H1 (cell line): Measurements from ENCODE around the gene CLDND1. TPM values are rescaled to one million over a fixed set of nuclear protein-coding genes. Genes with fewer than 3 reads are reported as not detected.

Experiments used
- CTCF ChIA-PET: fragments of 300-600 bp; sonication (Branson Sonifier 250); formaldehyde crosslinking; loops from one replicate; lab custom pipeline; 2021; ENCODE audit not compliant: partially characterized antibody; lab: Charles Lee
- POLR2A ChIA-PET: fragments of 300-600 bp; sonication (Branson Sonifier 250); formaldehyde crosslinking; loops from one replicate; lab custom pipeline; 2021; ENCODE audit warnings: inconsistent platforms; ENCODE audit not compliant: partially characterized antibody; lab: Charles Lee
- DNase-seq, 2 experiments: peaks; one replicate each; pipeline versions ENCODE4 v3.0.0 to v3.0.0-alpha.2; 2010 to 2022; ENCODE audit warnings: low spot score in 2 of 2, low read depth in 1 of 2, mixed read lengths in 1 of 2
- FAIRE-seq: peaks from 2 replicates; lab custom pipeline; 2011; peaks lifted over from hg19 to GRCh38; lab: Jason Lieb, UNC
- H2AFZ ChIP-seq: 2 replicates; pipeline ENCODE4 v1.8.1; 2012; ENCODE audit warnings: low read length, inconsistent platforms
- H2AK5ac ChIP-seq: 2 replicates; pipeline ENCODE4 v1.6.1; 2013; ENCODE audit warnings: low read depth, low read length
- H2BK120ac ChIP-seq: replicated peaks from 2 replicates; pipeline ENCODE3; 2013; ENCODE audit warnings: low read depth, low read length, inconsistent platforms
- H2BK12ac ChIP-seq: 2 replicates; pipeline ENCODE4 v1.6.1; 2013; ENCODE audit warnings: low read depth, low read length
- H2BK15ac ChIP-seq: 2 replicates; pipeline ENCODE4 v1.6.1; 2013; ENCODE audit warnings: low read length
- H2BK20ac ChIP-seq: 2 replicates; pipeline ENCODE4 v1.6.1; 2013; ENCODE audit warnings: low read length
- H2BK5ac ChIP-seq: 2 replicates; pipeline ENCODE4 v1.6.1; 2013; ENCODE audit warnings: low read depth, low read length
- H3K14ac ChIP-seq: 2 replicates; pipeline ENCODE4 v1.6.1; 2013; ENCODE audit warnings: inconsistent platforms; ENCODE audit not compliant: insufficient read length
- H3K18ac ChIP-seq: 2 replicates; pipeline ENCODE4 v1.6.1; 2013; ENCODE audit warnings: low read length; ENCODE audit errors: extremely low read depth
- H3K23ac ChIP-seq: 2 replicates; pipeline ENCODE4 v1.6.1; 2013; ENCODE audit warnings: inconsistent platforms; ENCODE audit not compliant: insufficient read length
- H3K23me2 ChIP-seq: 2 replicates; pipeline ENCODE4 v1.6.1; 2013; ENCODE audit warnings: low read depth, low read length
- H3K27ac ChIP-seq: 2 replicates; pipeline ENCODE4 v1.6.1; 2011; ENCODE audit warnings: low read depth, low read length, inconsistent platforms
- H3K27me3 ChIP-seq, 4 experiments: replicated peaks in 1 of 4; 1 replicate in 1 of 4; 2 replicates in 3 of 4; pipeline versions ENCODE4 v1.6.1 to v1.8.1; 2011 to 2013; ENCODE audit warnings: low read length in 3 of 4, mild to moderate bottlenecking in 3 of 4, inconsistent platforms in 2 of 4, mixed read lengths in 2 of 4, moderate library complexity in 1 of 4; ENCODE audit not compliant: control insufficient read depth in 3 of 4, insufficient read depth in 3 of 4; ENCODE audit errors: extremely low read depth in 1 of 4
- H3K36me3 ChIP-seq, 4 experiments: 2 replicates each; pipeline versions ENCODE4 v1.6.1 to v1.8.1; 2011 to 2013; ENCODE audit warnings: mild to moderate bottlenecking in 4 of 4, low read length in 3 of 4, moderate library complexity in 2 of 4, control low read depth in 1 of 4, inconsistent platforms in 1 of 4; ENCODE audit not compliant: insufficient read depth in 4 of 4, control insufficient read depth in 2 of 4
- H3K4ac ChIP-seq: replicated peaks from 2 replicates; pipeline ENCODE3; 2013; ENCODE audit warnings: low read length, low read depth, mixed read lengths, inconsistent platforms; ENCODE audit not compliant: insufficient read length
- H3K4me1 ChIP-seq, 4 experiments: replicated peaks in 1 of 4; 1 replicate in 1 of 4; 2 replicates in 3 of 4; pipeline versions ENCODE4 v1.6.1 to v1.8.1; 2011 to 2013; ENCODE audit warnings: low read length in 3 of 4, inconsistent platforms in 2 of 4, mixed read lengths in 1 of 4; ENCODE audit not compliant: insufficient read depth in 4 of 4, control insufficient read depth in 3 of 4
- H3K4me2 ChIP-seq, 2 experiments: 2 replicates each; pipeline versions ENCODE4 v1.6.1 to v1.8.1; 2011 to 2013; ENCODE audit warnings: low read depth in 2 of 2, low read length in 2 of 2, control low read depth in 1 of 2, inconsistent platforms in 1 of 2, mild to moderate bottlenecking in 1 of 2; ENCODE audit not compliant: insufficient read depth in 1 of 2
- H3K4me3 ChIP-seq, 4 experiments: fragments of 200-600, 300-600 bp in 1 of 4; sonication (generic), shearing (Covaris generic), sonication (Bioruptor Twin) in 1 of 4; 2 replicates each; pipeline versions ENCODE4 v1.5.1 to v1.8.1; 2011 to 2016; ENCODE audit warnings: low read length in 4 of 4, low read depth in 3 of 4, control low read depth in 2 of 4, inconsistent platforms in 2 of 4, mild to moderate bottlenecking in 2 of 4, mixed read lengths in 1 of 4, moderate library complexity in 1 of 4; ENCODE audit not compliant: insufficient read depth in 2 of 4; ENCODE audit errors: extremely low read depth in 1 of 4
- H3K56ac ChIP-seq: replicated peaks from 2 replicates; pipeline ENCODE3; 2013; ENCODE audit warnings: low read depth, mild to moderate bottlenecking, mixed read lengths, low read length, inconsistent platforms; ENCODE audit not compliant: insufficient read length
- H3K79me1 ChIP-seq: 2 replicates; pipeline ENCODE4 v1.6.1; 2013; ENCODE audit warnings: low read depth, low read length, control low read depth
- H3K79me2 ChIP-seq, 2 experiments: 2 replicates each; pipeline versions ENCODE4 v1.6.1 to v1.8.1; 2012 to 2013; ENCODE audit warnings: low read length in 2 of 2, mild to moderate bottlenecking in 2 of 2, inconsistent platforms in 1 of 2; ENCODE audit not compliant: insufficient read depth in 2 of 2, control insufficient read depth in 1 of 2
- H3K9ac ChIP-seq, 4 experiments: replicated peaks in 1 of 4; 1 replicate in 1 of 4; 2 replicates in 3 of 4; pipeline versions ENCODE4 v1.6.1 to v1.8.1; 2011 to 2013; ENCODE audit warnings: low read depth in 3 of 4, low read length in 3 of 4, control low read depth in 2 of 4, mild to moderate bottlenecking in 2 of 4, moderate library complexity in 2 of 4, inconsistent platforms in 1 of 4; ENCODE audit errors: extremely low read depth in 1 of 4
- H3K9me3 ChIP-seq, 2 experiments: 2 replicates each; pipeline versions ENCODE4 v1.6.1 to v1.8.1; 2012 to 2013; ENCODE audit warnings: mild to moderate bottlenecking in 2 of 2, moderate library complexity in 2 of 2, control low read depth in 1 of 2, inconsistent platforms in 1 of 2, low read depth in 1 of 2, low read length in 1 of 2, mixed read lengths in 1 of 2; ENCODE audit not compliant: insufficient read depth in 2 of 2
- H4K20me1 ChIP-seq, 2 experiments: replicated peaks in 1 of 2; 2 replicates each; pipeline versions ENCODE3 to v1.8.1; 2011 to 2013; ENCODE audit warnings: inconsistent platforms in 2 of 2, low read length in 2 of 2, mild to moderate bottlenecking in 1 of 2; ENCODE audit not compliant: insufficient read depth in 2 of 2, control insufficient read depth in 1 of 2
- H4K5ac ChIP-seq: 2 replicates; pipeline ENCODE4 v1.6.1; 2013; ENCODE audit warnings: low read length, low read depth, mixed read lengths, inconsistent platforms; ENCODE audit not compliant: insufficient read length
- H4K8ac ChIP-seq: 2 replicates; pipeline ENCODE4 v1.8.0; 2013; ENCODE audit warnings: mild to moderate bottlenecking, moderate library complexity, low read length, inconsistent platforms; ENCODE audit not compliant: insufficient read depth; ENCODE audit errors: extremely low read depth
- H4K91ac ChIP-seq: replicated peaks from 2 replicates; pipeline ENCODE3; 2013; ENCODE audit warnings: low read length, mixed read lengths, inconsistent platforms; ENCODE audit not compliant: insufficient read length
- POU5F1 ChIP-seq: IDR thresholded peaks from 2 replicates; pipeline ENCODE4 v1.6.1; 2011; ENCODE audit warnings: low read depth, mild to moderate bottlenecking, low read length, moderate library complexity
- WGBS, 2 experiments: shearing (Covaris generic) in 1 of 2; methylation state at CpG; one replicate each; pipeline versions ENCODE4 v1.1.6 to v1.1.7; 2013 to 2015; ENCODE audit warnings: low lambda C conversion rate in 2 of 2, mixed read lengths in 2 of 2, inconsistent platforms in 1 of 2, low coverage in 1 of 2, missing lambda C conversion rate in 1 of 2; ENCODE audit not compliant: insufficient replicate concordance in 2 of 2, insufficient coverage in 1 of 2, insufficient read length in 1 of 2; ENCODE audit errors: extremely low coverage in 1 of 2, missing lambda C conversion rate in 1 of 2; 5-methylcytosine and 5-hydroxymethylcytosine counted together
- polyA plus RNA-seq, 7 experiments: library from polyadenylated mRNA; depleted of rRNA in 3 of 7; stranded (reverse) in 5 of 7; unstranded in 2 of 7; fragments of >200 nt in 5 of 7; fragments of 200-250 nt in 2 of 7; gene quantifications; 1 replicate in 5 of 7; 2 replicates in 1 of 7; 4 replicates in 1 of 7; pipeline versions ENCODE4 v1.2.1 to v1.2.3, GENCODE V29; 2011 to 2013; ENCODE audit warnings: missing spikeins in 2 of 7, mixed read lengths in 2 of 7
- total RNA-seq: library from RNA; stranded (reverse); fragmentation: NEBNext Ultra II Directional; extraction: Animal tissue kit (Norgen Biotek cat#: 25700); gene quantifications from 2 replicates; pipeline ENCODE4 v1.2.1, GENCODE V29; 2021

The CLDND1 gene
- total and polyA plus RNA-seq, 2 of the 8 experiments (the other 6 are each of a cell fraction or from before 2014, with no cell fraction given): 68.2 to 152 TPM

DNA sequence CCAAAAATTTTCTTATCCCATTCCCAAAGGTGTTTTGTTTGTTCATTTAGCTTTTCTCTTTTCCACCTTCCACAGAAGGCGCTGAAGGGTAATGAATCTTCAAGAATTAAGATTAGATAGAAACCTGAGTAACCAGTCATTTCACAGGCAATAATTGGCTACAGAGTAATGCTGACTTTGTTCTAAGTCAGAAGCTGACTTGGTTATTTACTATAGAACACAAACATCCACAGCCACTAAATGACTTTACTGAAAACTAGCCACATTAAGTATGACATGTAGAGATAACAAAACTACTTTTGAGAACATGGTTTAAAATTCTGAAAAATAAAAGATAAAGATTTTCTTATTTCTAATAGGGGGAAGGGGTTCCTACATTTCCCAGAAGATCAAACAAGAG, 7.8 kb downstream of the CLDND1 start:
- no peaks in the 10 kb centered on the region for H3K9me3 ChIP-seq
- H3K27ac ChIP-seq: no peak overlapping the region
- H2BK5ac ChIP-seq: no peak overlapping the region
- no peak overlapping the region for H2AK5ac ChIP-seq
- no peak overlapping the region for H3K18ac ChIP-seq
- H3K36me3 ChIP-seq: peaks cover 3 to 31% (median 14%) of the 10 kb centered on the region in 4 experiments; a peak in 5 of 8 replicates
- H3K14ac ChIP-seq: no peak overlapping the region
- H2AFZ ChIP-seq: no peak overlapping the region
- no peak overlapping the region for H3K4me2 ChIP-seq
- H4K5ac ChIP-seq: no peak overlapping the region
- no peak overlapping the region for H3K23ac ChIP-seq
- H3K9ac ChIP-seq: no peak overlapping the region
- WGBS, 2 experiments: 95% methylated on average over 1 of the region's 1 CpG; no CpG with 5 or more reads in 1 of the 2 experiments
- ChIA-PET CTCF (no interaction called here), POLR2A (interaction anchor here (1.1 kb wide), 1 partner anchor 9 kb away, joined by 3 read pairs; no protein-coding TSS in a partner anchor)
- H3K4me1 ChIP-seq: peaks cover 0 to 2% (median 0%) of the 10 kb centered on the region in 4 experiments; a peak in 1 of 7 replicates
- no peak overlapping the region for H2BK120ac ChIP-seq
- no peak overlapping the region for H2BK12ac ChIP-seq
- no peak overlapping the region for H4K8ac ChIP-seq
- H3K56ac ChIP-seq: no peak overlapping the region
- H3K23me2 ChIP-seq: no peaks in the 10 kb centered on the region
- no peak for DNase-seq
- H2BK20ac ChIP-seq: no peak overlapping the region
- no peak overlapping the region for H4K91ac ChIP-seq
- peaks cover 0 to 16% of the 10 kb centered on the region in 2 experiments; a peak in 3 of 4 replicates for H3K79me2 ChIP-seq
- no peak for FAIRE-seq
- H3K27me3 ChIP-seq: no peaks in the 10 kb centered on the region
- H3K79me1 ChIP-seq: peaks cover 3% of the 10 kb centered on the region
- no peaks in the 10 kb centered on the region for H4K20me1 ChIP-seq
- no peak overlapping the region for H2BK15ac ChIP-seq
- no peak overlapping the region for H3K4me3 ChIP-seq
- H3K4ac ChIP-seq: no peak overlapping the region
- TF ChIP-seq POU5F1: no peak
